ENCODE measurements around the gene PPARG. TPM values are rescaled to one million over a fixed set of nuclear protein-coding genes. Genes with fewer than 3 reads are reported as not detected.

The PPARG gene
- total and polyA plus RNA-seq, 10 donors, result 5.5 to 28.0 (median 19.4) TPM

GRCh38 chr3:12328837-12329462 is 40.1 kb downstream of the PPARG start:
- peaks cover 0 to 35% (median 8%) of the 10 kb centered on the region in 6 donors for H3K4me1 ChIP-seq
- no peaks in the 10 kb centered on the region for H3K9me3 ChIP-seq
- no peak for TF ChIP-seq POLR2AphosphoS5 (IDR thresholded peaks at IDR 0.05)
- no peak overlapping the region for H3K4me3 ChIP-seq
- no peak overlapping the region for H3K27ac ChIP-seq
- 88 to 91% (median 90%) methylated on average over 3 of the region's 3 CpGs for WGBS, 5 donors
- intact Hi-C loops (cut with DNase I; ENCODE audit: low total_unique reads), result no loop called here
- no peaks in the 10 kb centered on the region for H3K36me3 ChIP-seq
- DNase-seq, result no peak
- H3K27me3 ChIP-seq (replicated peaks in 1 of 7), result no peaks in the 10 kb centered on the region

GRCh38 chr3:12334786-12335185 is 45.9 kb downstream of the PPARG start:
- no peaks in the 10 kb centered on the region for H3K27me3 ChIP-seq (replicated peaks in 1 of 7)
- no peaks in the 10 kb centered on the region for H3K9me3 ChIP-seq
- intact Hi-C loops (cut with DNase I; ENCODE audit: low total_unique reads), result no loop called here
- WGBS, 5 donors, result 89 to 95% (median 92%) methylated on average over 3 of the region's 3 CpGs
- TF ChIP-seq POLR2AphosphoS5 (IDR thresholded peaks at IDR 0.05) (no peak), CTCF (IDR thresholded peaks at IDR 0.05 in 8 of 11, conservative IDR thresholded peaks at IDR 0.05 in 3 of 11) (no peak), POLR2A (IDR thresholded peaks at IDR 0.05) (no peak)
- peaks cover 0 to 14% (median 0%) of the 10 kb centered on the region in 6 donors for H3K4me1 ChIP-seq
- H3K27ac ChIP-seq, result no peak overlapping the region
- DNase-seq, result no peak
- no peaks in the 10 kb centered on the region for H3K36me3 ChIP-seq
- no peak overlapping the region for H3K4me3 ChIP-seq

- H3K4me1 ChIP-seq, result peaks cover 0 to 14% (median 0%) of the 10 kb centered on the region in 6 donors
- WGBS, 5 donors, result 64 to 91% (median 74%) methylated on average over 3 of the region's 3 CpGs
- H3K36me3 ChIP-seq, result no peaks in the 10 kb centered on the region
- DNase-seq, result no peak
- no peak overlapping the region for H3K27ac ChIP-seq
- intact Hi-C loops (cut with DNase I; ENCODE audit: low total_unique reads), result no loop called here
- no peaks in the 10 kb centered on the region for H3K9me3 ChIP-seq
- no peaks in the 10 kb centered on the region for H3K27me3 ChIP-seq (replicated peaks in 1 of 7)
- TF ChIP-seq POLR2A (IDR thresholded peaks at IDR 0.05), result no peak
- TF ChIP-seq CTCF (IDR thresholded peaks at IDR 0.05 in 8 of 11, conservative IDR thresholded peaks at IDR 0.05 in 3 of 11), result no peak
- TF ChIP-seq POLR2AphosphoS5 (IDR thresholded peaks at IDR 0.05), result no peak
- H3K4me3 ChIP-seq, result no peak overlapping the region
These were observed 46.6 kb downstream of the PPARG start for GRCh38 chr3:12335421-12335820.

- Histone ChIP-seq H3K4me3 (no peak overlapping the region), H3K36me3 (no peaks in the 10 kb centered on the region), H3K4me1 (peaks cover 0 to 14% (median 0%) of the 10 kb centered on the region in 6 donors), H3K9me3 (no peaks in the 10 kb centered on the region), H3K27ac (no peak overlapping the region), H3K27me3 (replicated peaks in 1 of 7) (no peaks in the 10 kb centered on the region)
- 26 to 46% (median 40%) methylated on average over 3 of the region's 3 CpGs for WGBS, 5 donors
- DNase-seq, result no peak
- TF ChIP-seq POLR2AphosphoS5 (IDR thresholded peaks at IDR 0.05) (no peak), POLR2A (IDR thresholded peaks at IDR 0.05) (no peak), CTCF (IDR thresholded peaks at IDR 0.05 in 8 of 11, conservative IDR thresholded peaks at IDR 0.05 in 3 of 11) (no peak)
- intact Hi-C loops (cut with DNase I; ENCODE audit: low total_unique reads), result no loop called here
These were observed 47.2 kb downstream of the PPARG start for GRCh38 chr3:12336099-12336498.

Measured in spleen (tissue), 11 donors.